Prostate gland (tissue), 2 donors: Measurements from ENCODE around the gene EEF1AKMT3. TPM values are rescaled to one million over a fixed set of nuclear protein-coding genes. Genes with fewer than 3 reads are reported as not detected.

Experiments used
- DNase-seq: peaks from one replicate; pipeline ENCODE4 v3.0.0-alpha.2; 2019; ENCODE audit warnings: low spot score
- H3K27ac ChIP-seq, 2 donors: fragments of 200-600 bp; sonication (generic); 2 replicates each; pipeline ENCODE4 v1.5.1; 2017 to 2019
- H3K27me3 ChIP-seq: fragments of 200-600 bp; sonication (generic); replicated peaks from 2 replicates; pipeline ENCODE4 v1.5.1; 2019; ENCODE audit not compliant: insufficient read depth
- H3K36me3 ChIP-seq, 2 donors: fragments of 200-600 bp; sonication (generic); 1 replicate in 1 of 2; 2 replicates in 1 of 2; pipeline versions ENCODE4 v1.5.1 to v1.8.1; 2017 to 2019
- H3K4me1 ChIP-seq: fragments of 200-600 bp; sonication (generic); replicated peaks from 2 replicates; pipeline ENCODE4 v1.5.1; 2019
- H3K4me3 ChIP-seq, 2 donors: fragments of 200-600 bp; sonication (generic); 2 replicates each; pipeline ENCODE4 v1.5.1; 2017 to 2019
- H3K9me3 ChIP-seq: fragments of 200-600 bp; sonication (generic); 2 replicates; pipeline ENCODE4 v1.5.1; 2017
- POLR2A ChIP-seq: fragments of 450-650 bp; IDR thresholded peaks from one replicate; pipeline ENCODE4 v1.6.1; 2016; ENCODE audit warnings: antibody characterized with exemption, mild to moderate bottlenecking
- POLR2AphosphoS5 ChIP-seq: sonication (generic); formaldehyde crosslinking; IDR thresholded peaks from one replicate; pipeline ENCODE4 v1.6.1; 2017; ENCODE audit warnings: antibody characterized with exemption
- WGBS: methylation state at CpG from one replicate; pipeline ENCODE4 v1.1.5; 2018; 5-methylcytosine and 5-hydroxymethylcytosine counted together
- intact Hi-C: fragments of 100-400 bp; cut with DNase I; formaldehyde crosslinking; loops from one replicate; pipeline ENCODE4 v1.14.2; 2022
- total RNA-seq, 2 donors: library from RNA; depleted of rRNA; stranded (reverse); fragments of >200 nt; gene quantifications; one replicate each; pipeline ENCODE4 v1.1.0, GENCODE V29; 2016
- TF ChIP-seq, protein P1 (sequence below), 4 experiments: fragments of 200-600 bp in 2 of 4; fragments of 450-650 bp in 2 of 4; sonication (generic) in 2 of 4; IDR thresholded peaks; 1 replicate in 3 of 4; 2 replicates in 1 of 4; pipeline ENCODE4 v1.5.1; 2016 to 2019; ENCODE audit warnings: antibody characterized with exemption in 4 of 4, mild to moderate bottlenecking in 2 of 4, moderate library complexity in 2 of 4

The EEF1AKMT3 gene
- total RNA-seq, 2 donors from 2014 or later: 12.1 to 12.6 TPM

GRCh38 chr12:57744194-57744776 is 28.1 kb upstream of the EEF1AKMT3 start:
- WGBS: 9% methylated on average over 21 of the region's 21 CpGs
- Histone ChIP-seq H3K27me3 (peaks cover 2% of the 10 kb centered on the region), H3K27ac (peak overlapping the region; percentile 94 to 95), H3K9me3 (no peaks in the 10 kb centered on the region), H3K4me1 (no peaks in the 10 kb centered on the region), H3K36me3 (peaks cover 0 to 4% of the 10 kb centered on the region in 2 donors), H3K4me3 (peak overlapping the region; percentile 68 to 75)
- intact Hi-C loops: no loop called here
- TF ChIP-seq POLR2AphosphoS5: no peak
- TF ChIP-seq POLR2A: no peak
- TF ChIP-seq, protein P1, sequence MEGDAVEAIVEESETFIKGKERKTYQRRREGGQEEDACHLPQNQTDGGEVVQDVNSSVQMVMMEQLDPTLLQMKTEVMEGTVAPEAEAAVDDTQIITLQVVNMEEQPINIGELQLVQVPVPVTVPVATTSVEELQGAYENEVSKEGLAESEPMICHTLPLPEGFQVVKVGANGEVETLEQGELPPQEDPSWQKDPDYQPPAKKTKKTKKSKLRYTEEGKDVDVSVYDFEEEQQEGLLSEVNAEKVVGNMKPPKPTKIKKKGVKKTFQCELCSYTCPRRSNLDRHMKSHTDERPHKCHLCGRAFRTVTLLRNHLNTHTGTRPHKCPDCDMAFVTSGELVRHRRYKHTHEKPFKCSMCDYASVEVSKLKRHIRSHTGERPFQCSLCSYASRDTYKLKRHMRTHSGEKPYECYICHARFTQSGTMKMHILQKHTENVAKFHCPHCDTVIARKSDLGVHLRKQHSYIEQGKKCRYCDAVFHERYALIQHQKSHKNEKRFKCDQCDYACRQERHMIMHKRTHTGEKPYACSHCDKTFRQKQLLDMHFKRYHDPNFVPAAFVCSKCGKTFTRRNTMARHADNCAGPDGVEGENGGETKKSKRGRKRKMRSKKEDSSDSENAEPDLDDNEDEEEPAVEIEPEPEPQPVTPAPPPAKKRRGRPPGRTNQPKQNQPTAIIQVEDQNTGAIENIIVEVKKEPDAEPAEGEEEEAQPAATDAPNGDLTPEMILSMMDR (IDR thresholded peaks at IDR 0.05): no peak
- DNase-seq: peak; percentile 42

- H3K9me3 ChIP-seq: no peaks in the 10 kb centered on the region
- H3K4me1 ChIP-seq: no peaks in the 10 kb centered on the region
- H3K27ac ChIP-seq: peak within 1 kb of the TSS; percentile 94 to 95
- intact Hi-C loops: no loop called here
- H3K36me3 ChIP-seq: peaks cover 0 to 4% of the 10 kb centered on the region in 2 donors
- peak within 1 kb of the TSS; percentile 68 to 75 for H3K4me3 ChIP-seq
- TF ChIP-seq, protein P1 (IDR thresholded peaks at IDR 0.05): peak in 2 of 4 experiments; percentile 36 to 41
- TF ChIP-seq POLR2A: peak; percentile 64
- peak; percentile 97 for TF ChIP-seq POLR2AphosphoS5
- peak; percentile 97 for DNase-seq
- WGBS: under 1% methylated on average over 29 of the region's 29 CpGs
- H3K27me3 ChIP-seq: peaks cover 2% of the 10 kb centered on the region
These were observed 27.5 kb upstream of the EEF1AKMT3 start, which contains the start of gene TSPAN31 for GRCh38 chr12:57744777-57745484. TSPAN31 (plus strand) TSS chr12:57745039; CDS start chr12:57745155, 116 bp downstream.

DNA sequence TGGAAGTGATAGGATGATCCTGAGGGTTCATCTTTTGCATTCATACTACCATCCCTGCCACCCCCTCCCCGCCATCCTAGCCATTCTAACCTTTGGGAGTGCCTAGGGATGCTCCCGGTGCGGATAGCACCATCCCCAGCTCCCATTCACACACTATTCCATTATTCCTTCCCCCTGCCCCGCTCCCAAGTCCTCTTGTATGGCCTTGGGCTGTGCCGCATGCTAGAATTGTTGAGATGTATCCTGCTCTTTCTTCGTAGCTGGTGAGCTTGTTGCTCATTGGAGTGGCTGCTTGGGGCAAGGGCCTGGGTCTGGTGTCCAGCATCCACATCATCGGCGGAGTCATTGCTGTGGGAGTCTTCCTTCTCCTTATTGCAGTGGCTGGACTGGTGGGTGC is 26.9 kb upstream of the EEF1AKMT3 start:
- WGBS: 41% methylated on average over 8 of the region's 8 CpGs
- intact Hi-C loops: no loop called here
- TF ChIP-seq, protein P1 (IDR thresholded peaks at IDR 0.05): no peak
- no peak for TF ChIP-seq POLR2AphosphoS5
- Histone ChIP-seq H3K9me3 (no peaks in the 10 kb centered on the region), H3K27ac (peak overlapping the region; percentile 94 to 95), H3K4me1 (no peaks in the 10 kb centered on the region), H3K4me3 (peak overlapping the region; percentile 68 to 75), H3K27me3 (peaks cover 2% of the 10 kb centered on the region), H3K36me3 (peaks cover 0 to 4% of the 10 kb centered on the region in 2 donors)
- no peak for DNase-seq

- WGBS: 82% methylated on average over 3 of the region's 3 CpGs
- Histone ChIP-seq H3K4me3 (no peak overlapping the region), H3K27ac (no peak overlapping the region), H3K36me3 (peaks cover 0 to 4% of the 10 kb centered on the region in 2 donors), H3K4me1 (no peaks in the 10 kb centered on the region), H3K9me3 (no peaks in the 10 kb centered on the region), H3K27me3 (peaks cover 1% of the 10 kb centered on the region)
- intact Hi-C loops: no loop called here
- no peak for DNase-seq
- TF ChIP-seq POLR2A (no peak), POLR2AphosphoS5 (no peak)
- TF ChIP-seq, protein P1 (IDR thresholded peaks at IDR 0.05): no peak
These were observed 26.4 kb upstream of the EEF1AKMT3 start for GRCh38 chr12:57746025-57746424.
